ENCODE measurements around the gene PLXNA4.

GRCh38 chr7:132367795-132368194 is 208.5 kb downstream of the PLXNA4 start:
- TF ChIP-seq, protein P1, sequence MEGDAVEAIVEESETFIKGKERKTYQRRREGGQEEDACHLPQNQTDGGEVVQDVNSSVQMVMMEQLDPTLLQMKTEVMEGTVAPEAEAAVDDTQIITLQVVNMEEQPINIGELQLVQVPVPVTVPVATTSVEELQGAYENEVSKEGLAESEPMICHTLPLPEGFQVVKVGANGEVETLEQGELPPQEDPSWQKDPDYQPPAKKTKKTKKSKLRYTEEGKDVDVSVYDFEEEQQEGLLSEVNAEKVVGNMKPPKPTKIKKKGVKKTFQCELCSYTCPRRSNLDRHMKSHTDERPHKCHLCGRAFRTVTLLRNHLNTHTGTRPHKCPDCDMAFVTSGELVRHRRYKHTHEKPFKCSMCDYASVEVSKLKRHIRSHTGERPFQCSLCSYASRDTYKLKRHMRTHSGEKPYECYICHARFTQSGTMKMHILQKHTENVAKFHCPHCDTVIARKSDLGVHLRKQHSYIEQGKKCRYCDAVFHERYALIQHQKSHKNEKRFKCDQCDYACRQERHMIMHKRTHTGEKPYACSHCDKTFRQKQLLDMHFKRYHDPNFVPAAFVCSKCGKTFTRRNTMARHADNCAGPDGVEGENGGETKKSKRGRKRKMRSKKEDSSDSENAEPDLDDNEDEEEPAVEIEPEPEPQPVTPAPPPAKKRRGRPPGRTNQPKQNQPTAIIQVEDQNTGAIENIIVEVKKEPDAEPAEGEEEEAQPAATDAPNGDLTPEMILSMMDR (IDR thresholded peaks at IDR 0.05), result no peak
- no peak for TF ChIP-seq POLR2A (IDR thresholded peaks at IDR 0.05)
